Effector memory CD8-positive, alpha-beta T cell (primary cell): Measurements from ENCODE around the gene AJAP1.
"Not testable (repeated sequence)": the region's sequence is repeated elsewhere in the genome, so short reads cannot be mapped to it uniquely, and the experiment has no call there.

ENCODE experiments used
- ATAC-seq: fragments of 150-1000 bp; cut with Tn5 transposase; replicated peaks from 2 replicates; pipeline ENCODE4 v1.10.0; 2021; ENCODE audit warnings: mild to moderate bottlenecking, moderate library complexity
- DNase-seq, 3 experiments: peaks; one replicate each; pipeline ENCODE4 v3.0.0; 2021
- H3K27ac Mint-ChIP-seq, 2 donors: one replicate each; pipeline ENCODE4 v1.8.0; 2022; ENCODE audit warnings: mild to moderate bottlenecking in 2 of 2, mixed read lengths in 2 of 2, moderate library complexity in 2 of 2
- H3K27me3 Mint-ChIP-seq, 2 donors: one replicate each; pipeline ENCODE4 v1.8.0; 2022; ENCODE audit warnings: mixed read lengths in 2 of 2
- H3K36me3 Mint-ChIP-seq: one replicate; pipeline ENCODE4 v1.8.0; 2022; ENCODE audit warnings: mild to moderate bottlenecking, moderate library complexity, mixed read lengths; ENCODE audit not compliant: insufficient read depth
- H3K4me1 Mint-ChIP-seq, 2 donors: one replicate each; pipeline ENCODE4 v1.8.0; 2022; ENCODE audit warnings: low read depth in 2 of 2, mixed read lengths in 2 of 2
- H3K4me3 Mint-ChIP-seq, 2 donors: one replicate each; pipeline ENCODE4 v1.8.0; 2022; ENCODE audit warnings: mild to moderate bottlenecking in 2 of 2, mixed read lengths in 2 of 2, moderate library complexity in 2 of 2
- H3K9me3 Mint-ChIP-seq, 2 donors: one replicate each; pipeline ENCODE4 v1.8.0; 2022; ENCODE audit warnings: mixed read lengths in 2 of 2

The AJAP1 gene

DNA sequence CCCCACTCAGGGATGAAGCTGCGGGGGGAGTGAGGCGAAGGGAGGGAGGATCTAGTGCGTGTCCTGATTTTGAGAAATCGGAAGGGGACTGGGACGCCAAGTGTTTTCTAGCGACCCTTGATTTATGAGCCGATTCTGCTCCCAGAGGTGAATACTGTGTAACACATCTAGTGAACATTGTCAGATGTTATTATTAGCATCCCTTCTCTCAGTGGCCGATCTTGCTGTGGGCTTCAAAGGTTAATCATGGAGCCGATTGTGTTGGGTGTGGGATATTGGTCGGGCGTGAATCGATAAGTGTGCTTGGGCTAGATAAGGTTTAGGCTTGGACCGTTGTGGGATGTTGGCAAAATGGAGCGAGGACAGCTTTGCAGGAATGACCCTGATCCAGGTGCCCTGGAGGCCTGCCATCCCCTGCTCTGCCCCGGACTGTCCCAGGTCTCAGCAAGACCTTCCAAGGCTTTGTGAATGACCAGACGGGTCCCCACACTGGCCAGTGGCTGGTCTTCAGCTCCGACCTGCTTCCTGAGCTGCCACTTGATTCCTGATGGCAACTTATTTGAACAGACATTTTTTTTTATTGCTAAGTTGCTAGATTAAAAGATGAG is 2.2 kb downstream of the AJAP1 start:
- ATAC-seq: no peak
- Mint-ChIP-seq H3K4me1 (peaks cover 0 to 2% of the 10 kb centered on the region in 2 donors), H3K27ac (no peak overlapping the region), H3K9me3 (no peaks in the 10 kb centered on the region), H3K27me3 (peaks cover 42 to 57% of the 10 kb centered on the region in 2 donors), H3K4me3 (peak overlapping the region in 1 of 2 donors; percentile 10), H3K36me3 (no peaks in the 10 kb centered on the region)
- no peak for DNase-seq

DNA sequence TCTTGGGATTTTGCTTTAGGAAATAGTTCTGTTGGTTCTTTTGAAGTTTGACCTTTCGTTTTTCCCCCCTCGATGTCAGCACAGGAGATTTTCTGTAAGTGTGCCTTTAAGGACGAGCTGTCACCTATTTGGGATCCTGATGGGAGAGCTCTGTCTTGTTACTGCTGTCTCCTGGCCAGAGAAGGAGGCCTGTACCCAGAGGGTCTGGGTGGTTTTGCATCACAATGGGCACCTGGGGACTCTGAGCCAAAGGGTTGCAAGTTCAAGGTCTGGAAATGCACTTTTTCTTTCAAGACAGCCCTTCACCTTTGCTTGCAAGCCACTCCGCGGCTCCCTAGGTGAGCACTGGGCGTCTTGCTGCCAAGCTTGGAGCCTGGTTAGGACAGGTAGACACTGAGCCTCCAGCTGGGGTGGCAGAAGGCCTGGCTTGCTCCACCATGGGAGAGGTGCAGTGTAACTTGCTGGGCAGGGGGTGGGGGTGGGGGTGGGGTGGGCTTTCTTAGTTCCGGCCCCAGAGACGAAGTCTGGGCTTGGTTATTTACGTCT is 2.9 kb downstream of the AJAP1 start:
- ATAC-seq: no peak
- peaks cover 0 to 2% of the 10 kb centered on the region in 2 donors for H3K4me1 Mint-ChIP-seq
- no peak for DNase-seq
- H3K4me3 Mint-ChIP-seq: no peak overlapping the region
- H3K27ac Mint-ChIP-seq: no peak overlapping the region
- no peaks in the 10 kb centered on the region for H3K9me3 Mint-ChIP-seq
- peaks cover 45 to 64% of the 10 kb centered on the region in 2 donors for H3K27me3 Mint-ChIP-seq
- H3K36me3 Mint-ChIP-seq: no peaks in the 10 kb centered on the region

DNA sequence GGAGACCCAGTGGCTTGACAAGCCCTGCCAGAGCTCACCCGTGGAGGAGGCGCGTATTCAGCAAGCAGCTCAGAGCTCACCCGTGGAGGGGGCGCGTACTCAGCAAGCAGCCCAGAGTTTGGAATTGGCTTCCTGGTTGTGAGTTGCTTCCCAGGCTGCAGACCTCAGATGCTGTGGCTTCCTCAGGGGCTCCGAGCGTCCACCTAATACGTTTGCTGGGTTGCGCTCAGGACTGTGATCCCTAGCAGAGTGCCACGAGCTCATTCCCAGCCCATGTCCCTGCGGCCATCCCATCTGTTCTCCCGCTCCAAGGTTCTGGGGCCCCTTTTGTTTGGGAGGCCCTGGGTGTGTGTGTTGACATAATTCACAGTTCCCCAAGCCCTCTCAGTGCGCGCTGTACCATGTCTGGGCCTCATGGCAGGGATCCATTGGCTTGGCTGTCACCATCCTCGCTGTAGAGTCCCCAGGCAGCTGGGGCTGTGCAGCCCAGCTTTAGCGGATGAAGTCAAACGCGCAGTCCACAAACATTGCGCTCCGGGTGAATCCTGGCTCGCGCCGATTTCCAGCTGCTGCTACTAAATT is 3.6 kb downstream of the AJAP1 start:
- Mint-ChIP-seq H3K4me1 (peaks cover 0 to 2% of the 10 kb centered on the region in 2 donors), H3K9me3 (no peaks in the 10 kb centered on the region), H3K4me3 (no peak overlapping the region), H3K27me3 (peaks cover 50 to 71% of the 10 kb centered on the region in 2 donors), H3K27ac (no peak overlapping the region), H3K36me3 (no peaks in the 10 kb centered on the region)
- DNase-seq (no peak), ATAC-seq (no peak)

DNA sequence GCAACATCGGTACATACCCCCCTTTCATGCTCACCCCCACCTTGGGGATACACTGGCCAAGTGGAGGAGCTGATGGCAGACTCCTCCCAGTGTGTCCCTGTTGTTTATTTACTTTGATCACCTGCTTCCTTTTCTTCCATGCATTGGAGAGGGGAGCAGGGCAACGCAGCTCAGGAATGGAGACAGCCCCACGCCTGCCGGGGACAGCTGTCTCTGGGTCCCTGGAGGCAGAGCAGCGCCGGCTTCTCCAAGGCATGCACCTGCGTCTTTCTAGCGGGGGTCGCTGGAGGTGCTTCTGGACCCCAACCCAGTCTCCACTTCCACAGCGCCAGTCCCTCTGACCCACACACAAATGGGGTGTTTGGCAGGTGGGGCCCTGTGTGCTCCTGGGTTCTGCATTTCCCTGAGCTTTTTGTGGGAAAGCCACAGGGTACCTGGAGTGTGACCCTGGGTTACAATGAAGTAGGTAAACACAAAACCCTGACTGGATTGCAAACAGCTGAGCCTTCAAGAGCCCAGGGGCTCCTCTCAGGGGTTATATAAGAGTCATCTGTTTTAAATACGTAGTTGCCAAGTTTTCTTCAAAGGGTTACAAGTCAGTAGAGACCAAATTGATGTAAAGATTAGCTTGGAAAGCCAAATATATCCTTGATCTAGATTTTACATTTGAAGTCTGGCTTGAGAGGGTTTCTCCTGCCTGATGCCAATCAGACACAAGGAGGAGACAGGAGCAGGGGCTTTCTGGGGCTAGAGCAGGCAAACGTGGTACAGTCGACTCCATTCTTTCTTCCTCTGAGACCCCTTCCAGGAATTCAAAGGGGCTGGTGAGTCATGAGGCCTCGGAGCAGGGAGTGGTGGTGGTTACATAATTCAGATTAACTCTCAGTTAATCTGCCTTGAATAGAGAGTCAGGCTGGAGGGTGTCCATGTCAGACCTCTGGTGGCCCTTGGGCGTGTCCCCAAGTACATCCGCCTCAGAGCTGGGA is 4.5 kb downstream of the AJAP1 start:
- H3K27ac Mint-ChIP-seq: no peak overlapping the region
- H3K4me3 Mint-ChIP-seq: no peak overlapping the region
- no peaks in the 10 kb centered on the region for H3K9me3 Mint-ChIP-seq
- no peaks in the 10 kb centered on the region for H3K36me3 Mint-ChIP-seq
- peaks cover 0 to 2% of the 10 kb centered on the region in 2 donors for H3K4me1 Mint-ChIP-seq
- DNase-seq: no peak
- no peak for ATAC-seq
- peaks cover 50 to 80% of the 10 kb centered on the region in 2 donors for H3K27me3 Mint-ChIP-seq

DNA sequence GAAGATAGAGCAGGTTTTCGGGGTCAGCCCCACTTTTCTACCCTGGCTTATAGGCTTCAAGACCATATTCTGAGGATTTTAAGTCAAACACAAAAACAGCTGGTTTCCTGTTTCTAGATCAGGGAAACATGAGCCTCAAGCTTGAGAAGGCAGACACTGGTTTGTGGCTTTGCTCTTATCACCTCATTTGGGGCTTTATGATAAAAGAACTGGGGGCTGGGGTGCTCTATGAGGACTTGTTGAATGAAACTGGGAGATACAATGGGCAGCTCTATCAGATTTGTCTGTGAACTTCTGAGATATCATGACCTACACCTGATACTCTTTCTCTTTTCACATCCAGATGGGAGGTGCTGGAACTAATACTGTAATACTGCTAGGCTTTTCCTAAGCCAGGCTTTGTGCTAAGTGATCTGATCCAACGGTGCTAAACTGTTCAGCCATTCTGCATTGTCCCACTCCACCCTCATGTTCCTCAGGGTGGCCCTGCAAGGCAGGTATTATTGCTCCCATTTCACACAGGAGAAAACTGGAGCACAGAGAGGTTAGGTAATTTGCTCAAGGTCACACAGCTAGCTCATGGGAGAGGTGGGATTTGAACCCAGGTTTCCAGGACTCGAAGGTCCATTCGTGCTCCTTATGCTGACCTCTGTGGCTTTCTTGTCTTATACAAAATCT is 6.6 kb downstream of the AJAP1 start:
- H3K27ac Mint-ChIP-seq: no peak overlapping the region
- DNase-seq (no peak), ATAC-seq (no peak)
- H3K9me3 Mint-ChIP-seq: no peaks in the 10 kb centered on the region
- H3K4me1 Mint-ChIP-seq: peaks cover 0 to 2% of the 10 kb centered on the region in 2 donors
- no peaks in the 10 kb centered on the region for H3K36me3 Mint-ChIP-seq
- peaks cover 56 to 93% of the 10 kb centered on the region in 2 donors for H3K27me3 Mint-ChIP-seq
- no peak overlapping the region for H3K4me3 Mint-ChIP-seq

DNA sequence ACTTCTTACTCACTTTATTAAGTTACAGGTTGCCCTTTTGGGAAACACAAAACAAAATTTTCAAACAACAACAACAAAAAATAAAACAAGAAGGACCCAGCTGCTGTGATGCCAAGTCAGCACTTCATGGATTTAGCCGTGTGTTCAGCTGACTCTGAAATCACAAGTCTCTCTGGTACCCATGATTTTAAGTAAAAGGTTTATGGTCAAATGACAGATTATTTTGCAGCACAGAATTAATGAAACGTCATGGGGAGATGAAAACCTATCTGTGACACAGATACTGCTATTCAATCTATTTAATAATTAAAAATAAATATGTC is 7.1 kb downstream of the AJAP1 start:
- no peaks in the 10 kb centered on the region for H3K36me3 Mint-ChIP-seq
- H3K27ac Mint-ChIP-seq: no peak overlapping the region
- no peak overlapping the region for H3K4me3 Mint-ChIP-seq
- no peak for ATAC-seq
- no peak for DNase-seq
- peaks cover 0 to 2% of the 10 kb centered on the region in 2 donors for H3K4me1 Mint-ChIP-seq
- no peaks in the 10 kb centered on the region for H3K9me3 Mint-ChIP-seq
- H3K27me3 Mint-ChIP-seq: peaks cover 51 to 93% of the 10 kb centered on the region in 2 donors

DNA sequence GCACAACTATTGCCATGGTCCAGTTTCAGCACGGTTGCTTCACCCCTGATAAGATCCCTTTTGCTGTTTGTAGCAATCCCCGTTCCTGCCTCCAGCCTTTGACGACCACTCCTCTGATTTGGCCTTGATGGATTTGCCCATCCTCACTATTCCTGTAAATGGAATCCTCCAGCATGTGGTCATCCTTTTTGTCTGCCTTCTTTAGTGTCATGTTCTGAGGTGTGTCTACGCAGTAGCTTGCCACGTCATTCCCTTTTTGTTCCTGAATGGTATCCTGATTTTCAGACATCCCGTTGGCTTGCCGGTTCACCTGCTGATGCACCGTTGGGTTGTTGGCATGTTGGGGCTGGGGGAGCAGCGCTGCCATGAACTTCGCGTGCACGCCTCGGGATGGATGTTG is 7.8 kb downstream of the AJAP1 start:
- no peak for DNase-seq
- Mint-ChIP-seq H3K36me3 (no peaks in the 10 kb centered on the region), H3K27me3 (peaks cover 45 to 89% of the 10 kb centered on the region in 2 donors), H3K4me3 (no peak overlapping the region), H3K9me3 (no peaks in the 10 kb centered on the region), H3K27ac (no peak overlapping the region), H3K4me1 (no peaks in the 10 kb centered on the region)
- ATAC-seq: no peak

GRCh38 chr1:4662723-4663122 is 8.3 kb downstream of the AJAP1 start:
- no peaks in the 10 kb centered on the region for H3K4me1 Mint-ChIP-seq
- peaks cover 39 to 89% of the 10 kb centered on the region in 2 donors for H3K27me3 Mint-ChIP-seq
- no peaks in the 10 kb centered on the region for H3K36me3 Mint-ChIP-seq
- ATAC-seq (no peak), DNase-seq (no peak)
- H3K4me3 Mint-ChIP-seq: no peak overlapping the region
- no peaks in the 10 kb centered on the region for H3K9me3 Mint-ChIP-seq
- no peak overlapping the region for H3K27ac Mint-ChIP-seq

DNA sequence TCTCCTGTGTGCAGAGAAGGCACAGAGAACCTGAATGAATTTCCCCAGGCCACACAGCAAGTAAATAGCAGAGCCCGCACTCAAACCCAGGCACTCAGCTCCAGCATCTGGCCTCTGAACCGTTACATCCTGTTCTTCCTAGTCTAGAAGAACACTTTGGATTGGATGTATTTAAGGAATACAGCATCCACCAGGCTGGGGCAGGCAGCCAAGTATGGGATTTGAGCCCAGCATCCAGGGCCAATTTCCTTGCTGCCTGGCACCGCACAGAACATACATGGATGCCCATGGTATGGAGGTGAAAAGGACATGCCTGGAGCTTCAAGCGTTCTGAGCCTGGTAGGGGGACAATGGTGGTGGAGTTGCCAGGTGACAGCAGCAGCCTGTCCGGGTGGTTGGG is 9.7 kb downstream of the AJAP1 start:
- Mint-ChIP-seq H3K27ac (no peak overlapping the region), H3K4me3 (no peak overlapping the region), H3K36me3 (no peaks in the 10 kb centered on the region), H3K9me3 (no peaks in the 10 kb centered on the region), H3K27me3 (peaks cover 31 to 80% of the 10 kb centered on the region in 2 donors), H3K4me1 (no peaks in the 10 kb centered on the region)
- no peak for ATAC-seq
- DNase-seq: no peak

DNA sequence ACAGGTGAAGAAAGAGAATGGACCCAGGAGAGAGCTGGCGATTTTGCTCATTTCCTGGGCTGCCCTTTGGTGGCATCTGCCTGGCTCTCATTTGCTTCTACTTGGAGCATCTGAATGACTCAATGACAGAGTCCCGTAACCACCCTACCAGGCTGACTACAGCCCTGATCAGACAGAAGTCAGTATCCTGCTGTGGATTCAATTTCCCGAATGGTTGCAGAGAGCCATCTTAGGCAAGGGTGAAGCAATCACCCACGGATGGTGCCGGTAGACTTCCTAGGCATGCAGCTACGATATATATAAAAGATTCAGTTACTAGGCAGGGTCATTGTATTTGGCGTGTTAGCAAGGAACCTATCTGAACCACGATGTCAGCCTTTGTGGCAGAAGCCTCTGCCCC is 10.2 kb downstream of the AJAP1 start:
- Mint-ChIP-seq H3K4me3 (no peak overlapping the region), H3K36me3 (no peaks in the 10 kb centered on the region), H3K27ac (no peak overlapping the region), H3K4me1 (no peaks in the 10 kb centered on the region), H3K27me3 (peaks cover 26 to 75% of the 10 kb centered on the region in 2 donors), H3K9me3 (no peaks in the 10 kb centered on the region)
- DNase-seq (no peak), ATAC-seq (no peak)

DNA sequence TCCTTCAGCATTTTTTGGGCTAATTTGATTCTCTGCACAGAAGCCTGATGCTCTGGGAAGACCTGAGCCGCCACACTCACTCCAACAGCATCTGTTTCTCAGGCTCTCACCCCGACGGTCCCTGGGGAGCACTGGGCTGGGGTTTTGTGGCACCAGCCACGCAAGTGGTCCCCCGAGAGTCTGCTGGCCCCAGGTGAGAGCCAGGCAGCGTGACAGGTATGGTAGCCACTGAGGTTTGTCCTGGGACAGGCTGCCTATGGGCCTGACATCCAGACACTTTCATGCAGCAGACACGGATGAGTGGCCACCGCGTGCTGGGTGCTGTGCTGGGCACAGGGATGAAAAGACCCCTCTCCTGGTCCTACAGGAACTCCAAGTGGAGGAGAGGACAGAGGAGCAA is 11.0 kb downstream of the AJAP1 start:
- H3K9me3 Mint-ChIP-seq: no peaks in the 10 kb centered on the region
- no peaks in the 10 kb centered on the region for H3K36me3 Mint-ChIP-seq
- H3K4me3 Mint-ChIP-seq: no peak overlapping the region
- peaks cover 18 to 66% of the 10 kb centered on the region in 2 donors for H3K27me3 Mint-ChIP-seq
- no peak for ATAC-seq
- no peaks in the 10 kb centered on the region for H3K4me1 Mint-ChIP-seq
- DNase-seq: no peak
- no peak overlapping the region for H3K27ac Mint-ChIP-seq

- H3K4me1 Mint-ChIP-seq, H3K9me3 Mint-ChIP-seq, DNase-seq, H3K4me3 Mint-ChIP-seq, H3K36me3 Mint-ChIP-seq, H3K27ac Mint-ChIP-seq, ATAC-seq: not testable (repeated sequence)
- peaks cover 14 to 54% of the 10 kb centered on the region in 2 donors for H3K27me3 Mint-ChIP-seq
Measured at GRCh38 chr1:4666683-4667082, 12.3 kb downstream of the AJAP1 start.
